ENCODE results near the gene FMN2.

The FMN2 gene

GRCh38 chr1:240435996-240436566 lies 344.4 kb downstream of the FMN2 start:
- no peak for DNase-seq

DNA sequence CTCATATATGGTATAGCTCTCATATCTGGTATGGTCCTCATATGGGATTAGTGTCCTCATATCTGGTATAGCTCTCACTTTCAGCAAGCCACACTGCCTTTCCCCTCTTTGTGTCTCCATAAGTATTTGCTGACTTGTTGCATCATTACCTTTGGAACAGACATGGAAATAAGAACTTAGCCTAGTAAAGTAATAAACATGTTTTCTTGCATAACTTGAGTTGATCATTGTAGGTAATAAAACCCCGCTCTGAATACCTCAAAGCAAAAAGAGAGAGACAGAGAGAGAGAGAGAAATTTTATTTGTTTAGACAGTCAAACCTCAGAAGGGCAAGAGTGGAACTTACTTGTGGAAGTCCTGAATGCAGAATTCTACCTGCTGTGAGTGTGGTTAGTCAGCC lies 350.0 kb downstream of the FMN2 start:
- no peak for DNase-seq

GRCh38 chr1:240445369-240445768 lies 353.7 kb downstream of the FMN2 start:
- no peak for DNase-seq

DNA sequence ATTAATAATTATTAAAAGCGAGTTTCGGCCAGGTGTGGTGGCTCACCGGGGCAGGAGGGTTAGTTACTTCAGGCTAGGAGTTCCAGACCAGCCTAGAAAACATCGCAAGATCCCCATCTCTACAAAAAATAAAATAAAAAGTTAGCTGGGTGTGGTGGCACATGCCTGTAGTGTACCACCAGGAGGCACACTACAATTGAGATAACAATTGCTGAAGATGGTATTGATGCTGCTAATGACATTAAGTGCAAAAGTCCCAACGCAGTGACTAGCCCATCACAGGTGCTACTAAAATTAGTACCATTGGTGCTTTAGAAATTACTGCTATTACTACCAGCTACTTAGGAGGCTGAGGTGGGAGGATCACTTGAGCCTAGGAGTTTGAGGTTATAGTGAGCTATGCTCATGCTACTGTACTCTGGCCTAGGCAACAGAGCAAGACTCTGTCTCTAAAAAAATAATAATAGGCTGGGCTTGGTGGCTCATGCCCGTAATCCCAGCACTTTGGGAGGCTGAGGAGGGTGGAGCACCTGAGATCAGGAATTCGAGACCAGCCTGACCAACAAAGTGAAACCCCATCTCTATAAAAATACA lies 363.6 kb downstream of the FMN2 start:
- no peak for DNase-seq

DNA sequence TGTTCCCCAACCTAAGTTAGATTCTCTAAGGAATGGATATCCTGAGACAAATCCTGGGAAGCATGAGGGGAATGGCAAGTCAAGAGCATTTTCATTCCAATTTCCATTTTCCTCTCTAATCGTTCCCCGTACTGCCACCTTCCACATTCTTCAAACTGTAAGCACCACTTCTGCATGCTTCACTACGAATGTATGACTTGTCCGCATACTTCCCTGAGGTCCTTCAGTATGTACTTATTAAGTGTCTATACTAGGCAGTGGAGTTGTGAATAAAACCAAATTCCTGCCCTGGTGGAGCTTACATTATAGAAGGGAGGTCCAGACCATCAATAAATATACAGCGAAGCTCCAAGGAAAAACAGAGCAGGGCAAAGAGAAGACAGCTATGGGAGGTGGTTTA lies 365.5 kb downstream of the FMN2 start:
- no peak for DNase-seq

- DNase-seq, result no peak
Observed at GRCh38 chr1:240462277-240462676, 370.6 kb downstream of the FMN2 start.

- DNase-seq, result no peak
Observed at GRCh38 chr1:240462766-240463395, 371.2 kb downstream of the FMN2 start.

DNA sequence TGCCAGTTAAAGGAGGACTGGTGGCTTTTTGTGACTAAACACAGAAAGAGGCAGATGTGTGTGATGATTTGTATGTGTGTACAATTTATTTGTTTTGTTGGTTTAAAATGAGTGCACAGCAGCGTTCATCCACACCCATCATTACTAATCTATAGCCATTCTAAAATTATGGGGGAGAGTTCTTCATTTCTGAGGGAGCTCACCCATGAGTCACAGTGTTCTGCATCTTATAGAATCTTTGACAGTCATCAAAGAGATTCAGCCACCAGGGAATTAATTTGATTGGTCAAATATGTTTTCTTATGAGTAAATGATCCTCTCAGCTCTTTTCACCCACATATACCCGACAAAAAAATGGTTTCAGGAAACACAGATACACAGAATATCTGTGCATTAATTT lies 372.4 kb downstream of the FMN2 start:
- no peak for DNase-seq

GRCh38 chr1:240465531-240465940 lies 373.9 kb downstream of the FMN2 start:
- DNase-seq, result no peak

- DNase-seq, result no peak
Observed at GRCh38 chr1:240466509-240466908, 374.8 kb downstream of the FMN2 start.

DNA sequence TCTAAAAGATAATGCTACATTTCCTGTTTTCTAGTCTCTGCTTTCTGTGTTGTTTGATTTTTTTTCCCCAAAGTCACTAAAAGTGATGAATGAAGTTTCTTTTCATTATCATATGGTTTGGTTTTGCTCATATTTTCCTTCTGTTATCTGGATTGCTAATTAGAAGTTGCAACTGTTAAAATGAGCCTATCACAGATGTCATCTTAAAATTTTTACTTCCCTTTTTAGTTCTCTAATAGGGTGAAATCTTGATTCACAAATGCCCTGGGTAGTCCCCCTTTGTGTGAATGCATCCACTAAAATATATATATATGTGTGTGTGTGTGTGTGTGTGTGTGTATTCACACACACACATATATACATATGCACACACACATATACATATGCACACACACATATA lies 376.2 kb downstream of the FMN2 start:
- no peak for DNase-seq

- no peak for DNase-seq
Observed at GRCh38 chr1:240468656-240469055, 377.0 kb downstream of the FMN2 start.

DNA sequence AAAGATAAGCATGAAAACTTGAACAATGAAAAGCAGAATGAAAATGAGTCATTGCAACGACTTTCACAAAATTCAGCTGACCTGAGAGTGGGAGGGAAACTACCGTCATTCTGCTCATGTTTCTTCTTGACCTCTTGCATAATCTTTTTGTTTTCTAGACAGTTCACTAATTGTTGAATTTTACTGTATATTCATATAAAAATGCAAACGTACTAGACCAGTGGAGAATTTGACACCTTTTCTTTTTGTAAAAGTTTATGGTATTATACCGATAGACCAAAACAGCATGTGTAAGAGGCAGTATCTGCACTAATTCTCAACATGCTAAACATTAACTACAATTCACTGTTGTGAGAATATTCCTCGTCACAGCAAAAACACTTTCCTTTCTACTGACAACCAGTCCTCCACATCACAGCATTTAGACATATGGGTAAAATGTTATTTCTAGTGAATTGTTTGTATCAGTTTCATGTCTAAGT lies 382.5 kb downstream of the FMN2 start:
- no peak for DNase-seq

GRCh38 chr1:240475832-240476231 lies 384.1 kb downstream of the FMN2 start:
- DNase-seq, result no peak

DNA sequence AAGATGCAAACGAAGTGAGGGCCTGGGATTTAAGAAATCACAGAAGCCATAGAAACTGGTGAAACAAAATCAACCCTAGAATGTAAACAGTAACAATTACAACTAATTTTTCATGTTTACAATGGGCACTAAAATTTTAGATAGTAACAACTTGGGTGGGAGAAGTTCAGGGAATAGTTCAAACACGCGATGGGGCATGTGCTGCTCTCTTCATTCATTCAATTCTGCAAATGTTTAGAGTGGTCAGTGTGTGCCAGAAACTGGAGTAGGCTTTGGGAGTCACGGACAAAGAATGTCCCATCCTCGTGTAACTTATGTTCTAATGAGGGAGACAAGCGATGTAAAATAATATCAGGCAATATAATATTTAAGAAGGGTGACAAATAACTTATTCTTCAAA lies 386.9 kb downstream of the FMN2 start:
- no peak for DNase-seq

DNA sequence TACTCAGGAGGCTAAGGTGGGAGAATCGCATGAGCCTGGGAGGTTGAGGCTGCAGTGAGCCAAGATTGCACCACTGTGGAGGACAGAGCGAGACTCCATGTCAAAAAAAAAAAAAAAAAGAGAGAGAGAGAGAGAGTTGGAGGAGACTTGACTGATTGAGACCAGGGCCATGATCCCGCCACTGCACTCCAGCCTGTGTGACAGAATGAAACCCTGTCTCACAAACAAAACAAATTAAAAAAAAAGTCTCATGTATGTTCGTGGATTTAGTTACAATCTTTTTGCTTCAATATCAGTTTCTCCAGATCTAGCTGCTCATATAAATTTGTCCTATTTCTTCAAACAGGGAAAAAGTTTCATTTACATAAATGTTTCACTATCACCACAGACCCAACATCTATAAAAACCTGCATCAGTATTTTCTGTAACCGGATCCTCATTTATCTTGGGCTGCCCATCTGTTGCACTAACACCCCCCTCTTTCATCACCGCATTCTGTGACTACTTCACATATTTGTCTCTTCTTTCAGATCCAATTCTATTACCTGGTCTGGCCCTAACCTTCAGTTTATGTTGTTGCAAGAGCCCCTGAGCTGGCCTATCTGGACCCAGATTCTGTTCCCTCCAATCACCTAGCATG lies 393.2 kb downstream of the FMN2 start:
- DNase-seq, result no peak

DNA sequence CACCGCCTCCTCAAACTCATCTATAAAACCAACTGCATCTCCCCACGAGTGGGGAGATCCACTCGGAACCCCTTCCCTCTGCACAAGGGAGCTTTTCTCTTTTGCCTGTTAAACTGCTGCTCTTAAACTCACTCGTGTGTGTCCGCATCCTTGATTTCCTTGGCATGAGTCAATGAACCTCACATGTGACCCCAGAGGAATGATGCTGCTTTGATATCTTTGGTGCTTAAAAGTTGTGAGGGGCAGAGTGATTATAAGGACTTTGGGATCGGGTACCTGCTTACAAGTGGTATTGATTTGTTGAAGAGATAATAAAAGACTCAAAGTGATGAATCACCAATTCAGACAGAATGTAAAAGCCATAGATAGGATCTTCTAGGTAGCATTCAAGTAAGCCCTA lies 394.9 kb downstream of the FMN2 start:
- no peak for DNase-seq

DNA sequence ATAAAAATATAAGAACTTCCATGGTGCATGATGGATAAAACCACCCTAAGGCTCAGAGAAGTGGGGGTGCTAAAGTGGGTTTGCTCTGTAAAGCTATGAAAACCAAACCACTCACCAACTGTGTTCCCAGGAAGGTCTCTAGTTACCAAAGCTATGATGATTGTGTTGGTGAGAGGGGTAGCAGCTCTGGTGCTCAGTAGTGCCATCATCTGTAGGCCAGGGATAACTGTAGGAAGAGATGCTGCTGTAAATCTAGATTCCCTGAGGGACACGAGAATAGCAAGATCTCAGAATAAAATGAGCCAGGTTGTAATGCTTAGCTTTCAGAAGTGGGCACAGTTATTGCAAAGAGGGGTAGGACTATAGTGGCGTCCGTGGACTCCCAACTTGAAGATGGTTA lies 395.8 kb downstream of the FMN2 start:
- no peak for DNase-seq

DNA sequence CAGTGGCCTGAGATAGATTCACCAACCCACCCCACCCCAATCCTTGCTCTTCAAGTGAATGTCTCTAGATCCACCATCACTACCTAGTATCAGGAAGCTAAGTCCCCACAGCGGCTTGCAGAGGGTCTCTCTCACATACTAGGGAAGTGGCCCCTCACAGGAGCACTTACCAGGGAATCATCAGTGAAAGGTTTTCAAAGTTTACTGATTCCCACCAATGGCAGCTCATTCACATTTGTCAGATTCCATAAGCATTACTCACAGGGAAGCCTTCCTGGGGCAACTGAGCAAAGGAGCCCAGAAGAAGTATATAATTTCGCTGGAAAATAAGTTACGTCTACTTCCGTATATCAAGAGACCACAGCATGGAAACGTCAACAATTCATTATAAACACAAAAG lies 399.5 kb downstream of the FMN2 start:
- no peak for DNase-seq

- no peak for DNase-seq
Observed at GRCh38 chr1:240491796-240492195, 400.1 kb downstream of the FMN2 start.

- DNase-seq, result no peak
Observed at GRCh38 chr1:240492832-240493440, 401.3 kb downstream of the FMN2 start.

DNA sequence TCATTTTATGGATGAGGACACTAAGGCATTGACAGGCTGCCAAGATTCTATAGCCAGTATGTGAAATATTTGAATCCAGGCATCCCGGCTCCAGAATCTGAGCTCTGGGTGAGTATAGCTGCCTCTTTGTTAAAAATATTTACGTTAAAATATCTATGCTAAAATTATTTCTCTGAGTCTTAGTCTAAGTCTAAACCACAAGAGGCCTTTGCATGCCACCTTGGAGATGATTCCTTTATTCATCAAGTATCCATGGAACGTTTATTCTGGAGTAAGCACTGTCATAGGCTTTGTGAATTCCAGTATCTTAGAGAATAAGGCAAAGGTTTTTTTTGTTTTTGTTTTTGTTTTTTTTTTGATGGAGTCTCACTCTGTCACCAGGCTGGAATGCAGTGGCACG lies 403.9 kb downstream of the FMN2 start:
- DNase-seq, result no peak

GRCh38 chr1:240496356-240496755 lies 404.7 kb downstream of the FMN2 start:
- no peak for DNase-seq

GRCh38 chr1:240496941-240497340 lies 405.3 kb downstream of the FMN2 start:
- DNase-seq, result no peak

Data from cerebellar nuclear complex (tissue), 1 donor.